AG10803 (cell line): ENCODE measurements around the gene RNASE8.
A peak's percentile ranks its signal among the peaks of the same experiment; 100 is the strongest.

Source experiments
- DNase-seq: peaks from one replicate; pipeline ENCODE4 v3.0.0; 2010; ENCODE audit warnings: low read depth
- H3K4me3 ChIP-seq: 2 replicates; pipeline ENCODE4 v1.5.1; 2011; ENCODE audit warnings: mild to moderate bottlenecking, low read length, control low read depth
- CTCF ChIP-seq: conservative IDR thresholded peaks from 2 replicates; pipeline ENCODE4 v1.5.1; 2011; ENCODE audit warnings: mild to moderate bottlenecking, low read length, control low read depth, inconsistent platforms

Gene RNASE8

GRCh38 chr14:21090194-21090939 lies 32.7 kb downstream of the RNASE8 start:
- peak; percentile 47 for TF ChIP-seq CTCF
- no peak for DNase-seq
- no peak overlapping the region for H3K4me3 ChIP-seq

DNA sequence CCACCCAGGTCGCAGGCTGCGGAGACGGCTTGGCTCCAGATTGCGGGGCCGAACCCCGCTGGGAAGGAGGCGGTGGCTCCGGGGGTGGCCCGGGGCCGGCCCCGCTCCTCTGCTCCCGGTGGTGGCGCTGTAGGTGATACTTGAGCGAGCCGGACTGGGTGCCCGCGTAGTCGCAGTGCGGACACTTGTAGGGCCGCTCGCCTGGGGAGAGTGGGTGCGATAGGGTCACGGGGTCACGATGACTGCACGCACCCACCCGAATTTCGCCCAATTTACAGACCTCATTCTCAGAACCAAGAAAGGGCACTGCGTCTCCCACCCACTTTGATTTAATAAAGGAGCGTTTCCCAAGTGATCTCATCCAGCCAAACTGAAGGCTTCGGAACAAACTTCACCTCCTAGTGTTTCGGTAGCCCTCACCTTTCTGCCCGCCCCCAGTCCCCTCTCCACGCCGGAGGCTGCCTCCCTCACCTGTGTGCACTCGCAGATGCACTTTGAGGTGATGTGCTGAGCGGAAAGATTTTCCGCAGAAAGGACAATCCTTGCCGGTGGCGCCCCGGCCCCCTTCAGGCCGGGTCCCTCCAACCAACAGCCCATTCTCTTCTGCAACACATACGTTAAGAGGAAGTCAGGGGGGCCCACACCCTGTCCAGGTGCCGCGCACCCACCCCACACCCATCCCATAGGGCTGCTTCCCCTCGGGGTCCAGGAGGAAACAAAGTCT lies 33.5 kb downstream of the RNASE8 start:
- H3K4me3 ChIP-seq = no peak overlapping the region
- TF ChIP-seq CTCF = no peak
- no peak for DNase-seq

DNA sequence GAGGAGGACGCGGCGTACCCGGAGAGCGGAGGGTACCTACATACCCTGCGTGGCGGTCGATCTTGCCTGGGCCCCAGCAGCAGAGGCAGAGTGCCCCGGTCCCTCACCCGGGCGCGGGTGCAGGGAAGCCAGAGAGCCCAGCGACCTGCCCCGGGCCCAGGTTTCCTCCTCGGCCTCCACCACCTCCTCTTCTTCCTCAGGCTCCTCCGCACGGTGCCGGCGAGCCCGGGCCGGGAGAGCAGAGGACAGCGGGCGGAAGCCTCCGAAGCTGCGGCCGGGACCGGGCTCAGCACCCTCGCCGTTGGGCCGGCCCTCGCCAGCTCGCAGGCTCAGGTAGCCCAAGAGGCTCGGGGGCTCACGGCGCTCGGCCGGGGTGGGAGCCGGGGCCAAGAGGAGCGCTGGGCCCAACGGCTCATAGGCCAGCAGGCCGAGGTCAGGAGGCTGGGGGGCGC lies 34.2 kb downstream of the RNASE8 start:
- no peak overlapping the region for H3K4me3 ChIP-seq
- no peak for TF ChIP-seq CTCF
- no peak for DNase-seq

DNA sequence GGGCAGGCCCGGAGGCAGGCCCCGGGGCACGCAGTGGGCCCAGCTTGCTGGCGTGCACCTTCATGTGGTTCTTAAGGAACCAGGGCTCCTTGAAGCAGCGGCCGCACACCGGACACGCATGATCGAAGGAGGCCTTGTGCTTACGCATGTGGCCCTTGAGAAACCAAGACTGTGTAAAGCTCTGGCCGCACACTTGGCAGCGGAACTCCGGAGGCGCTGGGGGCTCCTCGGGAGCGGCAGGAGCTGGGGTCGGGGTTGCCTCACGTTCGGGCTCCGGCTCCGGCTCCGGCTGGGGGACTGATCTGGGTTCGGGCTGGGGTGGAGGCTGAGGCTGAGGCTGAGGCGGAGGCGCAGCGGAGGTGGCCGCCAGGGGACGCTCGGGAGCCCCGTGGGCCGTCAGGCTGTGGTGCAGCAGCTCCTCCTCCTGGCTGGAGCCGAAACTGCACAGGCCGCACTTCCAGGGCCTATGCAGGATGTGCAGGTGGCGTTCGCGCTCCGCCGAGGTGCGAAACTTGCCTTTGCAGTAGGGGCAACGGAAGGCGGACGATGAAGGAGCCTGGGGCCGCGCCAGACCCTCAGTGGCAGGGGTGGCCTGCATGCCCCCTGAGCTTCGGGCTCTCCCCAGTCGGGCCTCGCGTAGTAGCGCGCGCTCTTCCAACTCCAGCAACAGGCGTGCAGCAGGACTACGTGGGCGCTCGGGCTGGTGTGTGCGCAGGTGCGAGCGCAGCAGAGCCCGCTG lies 34.8 kb downstream of the RNASE8 start:
- no peak overlapping the region for H3K4me3 ChIP-seq
- peak; percentile 59 for DNase-seq
- peak; percentile 100 for TF ChIP-seq CTCF

- no peak overlapping the region for H3K4me3 ChIP-seq
- no peak for TF ChIP-seq CTCF
- no peak for DNase-seq
Measured at GRCh38 chr14:21093018-21093417, 35.4 kb downstream of the RNASE8 start.

DNA sequence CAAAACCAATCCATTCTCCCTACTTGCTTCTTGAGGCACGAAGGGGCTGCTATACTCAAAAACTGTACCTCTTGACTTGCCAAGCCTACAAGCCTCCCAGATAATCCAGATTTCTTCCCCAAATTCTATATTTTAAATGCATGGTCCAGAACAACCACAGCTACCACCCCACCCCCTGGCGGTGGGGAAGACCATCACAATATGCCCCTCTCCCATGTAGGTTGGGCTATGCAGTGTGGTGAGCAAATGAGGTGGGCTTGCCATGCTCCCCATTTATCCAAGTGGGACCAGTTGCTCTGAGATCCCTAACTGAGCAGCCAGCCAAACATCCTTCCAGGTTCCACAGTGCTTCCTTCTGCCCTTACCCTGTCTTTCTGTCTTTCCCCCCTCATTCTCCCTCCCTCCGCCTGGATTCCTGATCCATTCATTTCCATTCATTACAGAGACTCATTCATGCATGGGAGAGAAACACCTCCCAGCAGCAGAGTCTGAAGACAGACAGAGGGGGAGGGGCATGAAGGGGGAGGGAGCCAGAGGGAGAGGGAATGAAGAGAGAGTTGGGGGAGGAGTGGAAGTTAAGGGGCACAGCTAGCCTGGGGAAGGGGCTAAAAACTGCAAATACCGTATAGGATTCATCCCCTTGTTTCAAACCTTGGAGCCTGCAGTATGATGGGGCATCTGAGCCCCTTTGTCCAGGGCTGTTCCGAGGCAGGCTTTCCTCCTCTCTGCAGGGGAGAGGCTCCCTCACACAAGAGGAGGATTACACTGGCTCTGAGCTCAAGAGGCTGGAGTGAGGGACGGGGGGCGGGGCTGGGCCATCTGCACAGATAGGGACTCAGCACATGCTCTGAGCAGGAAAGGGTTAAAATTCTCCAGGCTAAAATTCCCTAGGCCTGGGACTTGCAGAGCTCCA lies 36.4 kb downstream of the RNASE8 start:
- no peak overlapping the region for H3K4me3 ChIP-seq
- no peak for DNase-seq
- peak; percentile 39 for TF ChIP-seq CTCF
